Activated T-helper 1 cell treated with Interleukin-2 at 50 U/mL for 16 hours (primary cell): ENCODE data around the gene SMARCD3.

Experiments used
- DNase-seq: peaks from one replicate; pipeline ENCODE4 v3.0.0-alpha.2; 2020; ENCODE audit warnings: low read depth

The SMARCD3 gene

GRCh38 chr7:151247611-151248345 lies 716 bp downstream of the SMARCD3 start:
- no peak for DNase-seq

GRCh38 chr7:151246851-151247580 lies 1.5 kb downstream of the SMARCD3 start:
- DNase-seq, result no peak

- no peak for DNase-seq
Measured at GRCh38 chr7:151246102-151246850, 2.2 kb downstream of the SMARCD3 start.

GRCh38 chr7:151245360-151246101 lies 3.0 kb downstream of the SMARCD3 start:
- peak; percentile 56 for DNase-seq

- no peak for DNase-seq
Measured at GRCh38 chr7:151244841-151245346, 3.6 kb downstream of the SMARCD3 start.

GRCh38 chr7:151244196-151244840 lies 4.2 kb downstream of the SMARCD3 start:
- peak; percentile 26 for DNase-seq

- DNase-seq, result no peak
Measured at GRCh38 chr7:151243408-151244195, 4.9 kb downstream of the SMARCD3 start.

- no peak for DNase-seq
Measured at GRCh38 chr7:151243045-151243349, 5.5 kb downstream of the SMARCD3 start.

GRCh38 chr7:151242159-151243044 lies 6.1 kb downstream of the SMARCD3 start:
- DNase-seq, result no peak

- DNase-seq, result no peak
Measured at GRCh38 chr7:151241755-151242096, 6.8 kb downstream of the SMARCD3 start.

- DNase-seq, result no peak
Measured at GRCh38 chr7:151240942-151241754, 7.3 kb downstream of the SMARCD3 start.

- DNase-seq, result no peak
Measured at GRCh38 chr7:151240536-151240935, 8.0 kb downstream of the SMARCD3 start.

- no peak for DNase-seq
Measured at GRCh38 chr7:151239837-151240459, 8.5 kb downstream of the SMARCD3 start.

GRCh38 chr7:151238924-151239836 lies 9.3 kb downstream of the SMARCD3 start:
- no peak for DNase-seq

GRCh38 chr7:151238190-151238810 lies 10.2 kb downstream of the SMARCD3 start:
- DNase-seq, result no peak

GRCh38 chr7:151237244-151238189 lies 11.0 kb downstream of the SMARCD3 start:
- no peak for DNase-seq
